Renal cortical epithelial cell (primary cell): Measurements from ENCODE around the gene PALLD. TPM values are rescaled to one million over a fixed set of nuclear protein-coding genes. Genes with fewer than 3 reads are reported as not detected.
A peak's percentile ranks its signal among the peaks of the same experiment; 100 is the strongest.

Experiments used
- DNase-seq: peaks from one replicate; pipeline ENCODE4 v3.0.0-alpha.2; 2011; ENCODE audit warnings: low read depth
- total RNA-seq: library from RNA; depleted of rRNA; stranded (reverse); fragments of >200 nt; gene quantifications from 2 replicates; pipeline ENCODE4 v1.2.3, GENCODE V29; 2014

Gene PALLD
- total RNA-seq, 1 donor from 2014 or later, result 278 TPM

GRCh38 chr4:168870004-168870403 is 373.2 kb downstream of the PALLD start:
- no peak for DNase-seq

GRCh38 chr4:168871632-168872031 is 374.8 kb downstream of the PALLD start:
- DNase-seq, result no peak

DNA sequence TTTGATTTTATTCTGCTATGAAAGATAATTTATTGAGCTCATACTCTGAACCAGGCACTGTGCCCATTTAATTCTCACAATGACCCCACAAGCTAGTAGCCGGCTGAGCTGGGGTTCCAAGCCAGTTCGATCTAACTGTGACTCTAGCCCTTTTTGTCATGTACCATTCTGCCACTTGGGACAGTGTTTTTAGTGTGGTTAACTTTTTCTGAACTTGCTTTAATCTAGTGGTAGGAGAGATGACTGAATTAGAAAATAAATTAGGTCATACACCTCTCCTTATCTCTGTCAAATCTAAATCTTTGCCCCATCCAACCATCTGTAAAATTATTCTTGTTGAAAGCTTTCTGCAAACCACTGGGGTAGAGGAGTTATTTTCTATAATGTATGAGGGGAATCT is 377.2 kb downstream of the PALLD start:
- DNase-seq, result no peak

- no peak for DNase-seq
These were observed 379.3 kb downstream of the PALLD start for GRCh38 chr4:168876106-168876505.

- no peak for DNase-seq
These were observed 380.9 kb downstream of the PALLD start for GRCh38 chr4:168877511-168878491.

DNA sequence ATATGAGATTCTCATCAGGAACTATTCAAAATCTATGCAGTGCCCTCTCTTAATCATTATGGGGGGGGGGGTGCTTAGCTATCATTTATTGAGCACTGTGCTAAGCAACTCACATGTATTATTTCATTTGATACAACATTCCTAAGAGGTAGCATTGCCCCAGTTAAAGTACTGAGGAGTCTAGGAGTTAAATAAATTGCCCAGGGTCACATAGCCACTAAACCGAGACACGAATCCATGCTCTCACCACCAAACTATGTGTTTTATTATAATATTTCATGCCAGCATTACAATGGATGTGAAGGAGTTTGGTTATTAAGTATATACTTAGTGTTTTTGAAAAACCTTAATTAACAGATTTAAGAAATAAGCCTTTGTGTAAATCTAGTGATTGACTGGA is 381.8 kb downstream of the PALLD start:
- no peak for DNase-seq

DNA sequence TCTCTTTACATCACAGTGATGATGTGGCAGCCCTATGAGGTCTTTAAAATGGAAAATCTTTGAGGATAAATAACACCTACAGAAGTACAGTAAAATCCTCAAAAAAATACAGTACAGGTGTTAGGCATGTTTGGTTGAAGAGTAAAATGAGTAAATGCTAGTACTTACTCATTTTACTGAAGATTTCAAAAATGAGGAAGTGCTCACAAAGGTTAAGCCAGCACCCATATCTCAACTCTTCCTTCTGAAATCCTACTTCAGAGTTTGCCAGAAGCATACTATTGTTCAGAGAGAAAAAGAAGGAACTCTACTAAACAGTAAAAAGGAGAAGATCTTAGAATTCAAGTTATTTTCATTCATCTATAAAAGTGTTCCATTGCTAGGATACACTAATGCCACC is 382.3 kb downstream of the PALLD start:
- no peak for DNase-seq

- DNase-seq, result no peak
These were observed 383.3 kb downstream of the PALLD start for GRCh38 chr4:168880072-168880675.

GRCh38 chr4:168880811-168881595 is 384.2 kb downstream of the PALLD start:
- DNase-seq, result no peak

DNA sequence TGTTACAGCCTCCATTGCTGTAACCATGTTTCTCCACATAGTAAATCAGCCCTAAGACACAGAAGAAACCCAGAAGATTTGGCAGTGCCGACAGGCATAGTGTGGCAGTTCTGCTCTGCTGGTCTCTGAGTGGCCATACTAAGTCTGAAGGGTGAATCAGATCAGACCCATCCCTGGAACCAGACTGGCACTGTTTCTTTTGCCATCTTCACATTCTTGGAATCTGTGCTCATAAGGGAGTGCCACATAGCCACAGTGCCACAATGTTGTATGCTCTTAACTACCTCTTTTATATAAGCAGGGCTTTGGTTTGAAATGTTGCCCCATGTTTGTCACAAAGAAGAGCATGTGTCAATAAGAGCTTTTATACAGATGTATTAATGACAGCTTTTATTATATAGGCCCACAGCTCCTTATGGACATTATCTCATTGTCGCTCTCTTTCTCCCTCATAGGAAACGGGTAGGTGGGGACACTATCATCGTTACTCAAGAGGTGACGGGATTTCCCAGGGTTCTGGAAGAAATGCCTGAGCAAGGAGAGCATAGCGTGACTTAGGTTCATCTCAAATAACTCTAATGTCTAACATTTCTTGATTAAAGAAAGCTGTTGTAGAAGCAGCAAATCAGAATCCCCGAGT is 385.0 kb downstream of the PALLD start:
- DNase-seq, result peak; percentile 63

GRCh38 chr4:168882650-168883233 is 385.9 kb downstream of the PALLD start:
- peak; percentile 48 for DNase-seq

DNA sequence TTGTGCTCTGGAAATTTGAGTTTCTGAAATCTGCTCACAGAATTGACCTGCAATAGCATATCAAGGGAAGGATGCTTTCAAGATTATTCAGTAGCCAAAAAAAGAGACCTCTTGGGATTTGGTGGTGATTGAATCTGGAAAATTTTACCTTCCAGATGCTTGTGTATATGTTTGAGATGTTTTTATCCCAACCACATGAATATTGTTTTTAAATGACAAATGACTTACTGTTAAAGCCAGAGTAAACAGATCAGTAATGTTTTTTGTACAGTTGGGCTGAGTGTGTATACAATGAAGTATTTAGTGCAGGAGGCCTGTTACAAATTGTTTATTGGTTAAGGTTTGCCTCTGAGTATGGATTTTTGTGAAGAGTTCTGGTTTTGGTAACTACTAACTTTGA is 386.7 kb downstream of the PALLD start:
- no peak for DNase-seq

- DNase-seq, result no peak
These were observed 387.6 kb downstream of the PALLD start for GRCh38 chr4:168884251-168885124.

- no peak for DNase-seq
These were observed 388.5 kb downstream of the PALLD start for GRCh38 chr4:168885400-168885799.

- DNase-seq, result no peak
These were observed 389.5 kb downstream of the PALLD start for GRCh38 chr4:168886351-168886750.

- no peak for DNase-seq
These were observed 391.0 kb downstream of the PALLD start for GRCh38 chr4:168887809-168888208.

GRCh38 chr4:168888715-168889215 is 391.9 kb downstream of the PALLD start:
- DNase-seq, result no peak

DNA sequence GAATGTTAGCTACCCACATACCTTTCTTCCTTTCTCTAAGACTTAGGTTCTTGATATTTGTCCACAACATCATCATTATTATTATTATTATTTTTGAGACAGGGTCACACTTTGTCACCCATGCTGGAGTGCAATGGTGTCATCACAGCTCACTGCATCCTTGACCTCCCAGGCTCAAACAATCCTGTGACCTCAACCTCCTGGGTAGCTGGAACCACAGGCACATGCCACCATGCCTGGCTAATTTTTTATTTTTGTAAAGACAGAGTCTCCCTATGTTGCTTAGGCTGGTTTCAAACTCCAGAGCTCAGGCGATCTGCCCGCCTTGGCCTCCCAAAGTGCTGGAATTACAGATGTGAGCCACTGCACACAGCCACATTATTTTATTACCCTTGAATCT is 394.2 kb downstream of the PALLD start:
- no peak for DNase-seq

- no peak for DNase-seq
These were observed 394.8 kb downstream of the PALLD start for GRCh38 chr4:168891688-168892087.

DNA sequence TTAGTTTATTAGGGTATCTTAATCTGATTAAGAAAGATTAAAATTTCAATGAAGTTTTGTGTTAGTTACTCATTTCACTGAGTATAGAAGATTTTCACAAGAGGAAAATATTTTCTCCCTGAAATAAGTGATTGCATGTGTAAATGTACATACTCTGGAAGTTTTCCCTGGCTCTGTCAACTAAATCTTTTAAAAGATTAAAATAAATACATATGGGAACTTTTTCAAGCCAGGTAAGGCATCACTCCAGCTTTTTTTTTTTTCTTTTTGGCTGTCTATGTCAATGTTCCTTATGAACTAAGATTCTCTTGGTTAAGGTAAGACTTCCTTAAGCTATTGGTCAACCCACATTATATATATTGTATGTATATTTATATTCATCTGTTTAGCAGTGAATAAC is 395.6 kb downstream of the PALLD start:
- DNase-seq, result no peak
